H1 (cell line): ENCODE results near the gene AGPAT3. TPM values are rescaled to one million over a fixed set of nuclear protein-coding genes. Genes with fewer than 3 reads are reported as not detected.

ENCODE experiments used
- CTCF ChIA-PET: fragments of 300-600 bp; sonication (Branson Sonifier 250); formaldehyde crosslinking; loops from one replicate; lab custom pipeline; 2021; ENCODE audit not compliant: partially characterized antibody; lab: Charles Lee
- POLR2A ChIA-PET: fragments of 300-600 bp; sonication (Branson Sonifier 250); formaldehyde crosslinking; loops from one replicate; lab custom pipeline; 2021; ENCODE audit warnings: inconsistent platforms; ENCODE audit not compliant: partially characterized antibody; lab: Charles Lee
- DNase-seq, 2 experiments: peaks; one replicate each; pipeline versions ENCODE4 v3.0.0 to v3.0.0-alpha.2; 2010 to 2022; ENCODE audit warnings: low spot score in 2 of 2, low read depth in 1 of 2, mixed read lengths in 1 of 2
- FAIRE-seq: peaks from 2 replicates; lab custom pipeline; 2011; peaks lifted over from hg19 to GRCh38; lab: Jason Lieb, UNC
- H2AFZ ChIP-seq: 2 replicates; pipeline ENCODE4 v1.8.1; 2012; ENCODE audit warnings: low read length, inconsistent platforms
- H2AK5ac ChIP-seq: 2 replicates; pipeline ENCODE4 v1.6.1; 2013; ENCODE audit warnings: low read depth, low read length
- H2BK120ac ChIP-seq: replicated peaks from 2 replicates; pipeline ENCODE3; 2013; ENCODE audit warnings: low read depth, low read length, inconsistent platforms
- H2BK12ac ChIP-seq: 2 replicates; pipeline ENCODE4 v1.6.1; 2013; ENCODE audit warnings: low read depth, low read length
- H2BK15ac ChIP-seq: 2 replicates; pipeline ENCODE4 v1.6.1; 2013; ENCODE audit warnings: low read length
- H2BK20ac ChIP-seq: 2 replicates; pipeline ENCODE4 v1.6.1; 2013; ENCODE audit warnings: low read length
- H2BK5ac ChIP-seq: 2 replicates; pipeline ENCODE4 v1.6.1; 2013; ENCODE audit warnings: low read depth, low read length
- H3K14ac ChIP-seq: 2 replicates; pipeline ENCODE4 v1.6.1; 2013; ENCODE audit warnings: inconsistent platforms; ENCODE audit not compliant: insufficient read length
- H3K18ac ChIP-seq: 2 replicates; pipeline ENCODE4 v1.6.1; 2013; ENCODE audit warnings: low read length; ENCODE audit errors: extremely low read depth
- H3K23ac ChIP-seq: 2 replicates; pipeline ENCODE4 v1.6.1; 2013; ENCODE audit warnings: inconsistent platforms; ENCODE audit not compliant: insufficient read length
- H3K23me2 ChIP-seq: 2 replicates; pipeline ENCODE4 v1.6.1; 2013; ENCODE audit warnings: low read depth, low read length
- H3K27ac ChIP-seq: 2 replicates; pipeline ENCODE4 v1.6.1; 2011; ENCODE audit warnings: low read depth, low read length, inconsistent platforms
- H3K27me3 ChIP-seq, 4 experiments: replicated peaks in 1 of 4; 1 replicate in 1 of 4; 2 replicates in 3 of 4; pipeline versions ENCODE4 v1.6.1 to v1.8.1; 2011 to 2013; ENCODE audit warnings: low read length in 3 of 4, mild to moderate bottlenecking in 3 of 4, inconsistent platforms in 2 of 4, mixed read lengths in 2 of 4, moderate library complexity in 1 of 4; ENCODE audit not compliant: control insufficient read depth in 3 of 4, insufficient read depth in 3 of 4; ENCODE audit errors: extremely low read depth in 1 of 4
- H3K36me3 ChIP-seq, 4 experiments: 2 replicates each; pipeline versions ENCODE4 v1.6.1 to v1.8.1; 2011 to 2013; ENCODE audit warnings: mild to moderate bottlenecking in 4 of 4, low read length in 3 of 4, moderate library complexity in 2 of 4, control low read depth in 1 of 4, inconsistent platforms in 1 of 4; ENCODE audit not compliant: insufficient read depth in 4 of 4, control insufficient read depth in 2 of 4
- H3K4ac ChIP-seq: replicated peaks from 2 replicates; pipeline ENCODE3; 2013; ENCODE audit warnings: low read length, low read depth, mixed read lengths, inconsistent platforms; ENCODE audit not compliant: insufficient read length
- H3K4me1 ChIP-seq, 4 experiments: replicated peaks in 1 of 4; 1 replicate in 1 of 4; 2 replicates in 3 of 4; pipeline versions ENCODE4 v1.6.1 to v1.8.1; 2011 to 2013; ENCODE audit warnings: low read length in 3 of 4, inconsistent platforms in 2 of 4, mixed read lengths in 1 of 4; ENCODE audit not compliant: insufficient read depth in 4 of 4, control insufficient read depth in 3 of 4
- H3K4me2 ChIP-seq, 2 experiments: 2 replicates each; pipeline versions ENCODE4 v1.6.1 to v1.8.1; 2011 to 2013; ENCODE audit warnings: low read depth in 2 of 2, low read length in 2 of 2, control low read depth in 1 of 2, inconsistent platforms in 1 of 2, mild to moderate bottlenecking in 1 of 2; ENCODE audit not compliant: insufficient read depth in 1 of 2
- H3K4me3 ChIP-seq, 4 experiments: fragments of 200-600, 300-600 bp in 1 of 4; sonication (generic), shearing (Covaris generic), sonication (Bioruptor Twin) in 1 of 4; 2 replicates each; pipeline versions ENCODE4 v1.5.1 to v1.8.1; 2011 to 2016; ENCODE audit warnings: low read length in 4 of 4, low read depth in 3 of 4, control low read depth in 2 of 4, inconsistent platforms in 2 of 4, mild to moderate bottlenecking in 2 of 4, mixed read lengths in 1 of 4, moderate library complexity in 1 of 4; ENCODE audit not compliant: insufficient read depth in 2 of 4; ENCODE audit errors: extremely low read depth in 1 of 4
- H3K56ac ChIP-seq: replicated peaks from 2 replicates; pipeline ENCODE3; 2013; ENCODE audit warnings: low read depth, mild to moderate bottlenecking, mixed read lengths, low read length, inconsistent platforms; ENCODE audit not compliant: insufficient read length
- H3K79me1 ChIP-seq: 2 replicates; pipeline ENCODE4 v1.6.1; 2013; ENCODE audit warnings: low read depth, low read length, control low read depth
- H3K79me2 ChIP-seq, 2 experiments: 2 replicates each; pipeline versions ENCODE4 v1.6.1 to v1.8.1; 2012 to 2013; ENCODE audit warnings: low read length in 2 of 2, mild to moderate bottlenecking in 2 of 2, inconsistent platforms in 1 of 2; ENCODE audit not compliant: insufficient read depth in 2 of 2, control insufficient read depth in 1 of 2
- H3K9ac ChIP-seq, 4 experiments: replicated peaks in 1 of 4; 1 replicate in 1 of 4; 2 replicates in 3 of 4; pipeline versions ENCODE4 v1.6.1 to v1.8.1; 2011 to 2013; ENCODE audit warnings: low read depth in 3 of 4, low read length in 3 of 4, control low read depth in 2 of 4, mild to moderate bottlenecking in 2 of 4, moderate library complexity in 2 of 4, inconsistent platforms in 1 of 4; ENCODE audit errors: extremely low read depth in 1 of 4
- H3K9me3 ChIP-seq, 2 experiments: 2 replicates each; pipeline versions ENCODE4 v1.6.1 to v1.8.1; 2012 to 2013; ENCODE audit warnings: mild to moderate bottlenecking in 2 of 2, moderate library complexity in 2 of 2, control low read depth in 1 of 2, inconsistent platforms in 1 of 2, low read depth in 1 of 2, low read length in 1 of 2, mixed read lengths in 1 of 2; ENCODE audit not compliant: insufficient read depth in 2 of 2
- H4K20me1 ChIP-seq, 2 experiments: replicated peaks in 1 of 2; 2 replicates each; pipeline versions ENCODE3 to v1.8.1; 2011 to 2013; ENCODE audit warnings: inconsistent platforms in 2 of 2, low read length in 2 of 2, mild to moderate bottlenecking in 1 of 2; ENCODE audit not compliant: insufficient read depth in 2 of 2, control insufficient read depth in 1 of 2
- H4K5ac ChIP-seq: 2 replicates; pipeline ENCODE4 v1.6.1; 2013; ENCODE audit warnings: low read length, low read depth, mixed read lengths, inconsistent platforms; ENCODE audit not compliant: insufficient read length
- H4K8ac ChIP-seq: 2 replicates; pipeline ENCODE4 v1.8.0; 2013; ENCODE audit warnings: mild to moderate bottlenecking, moderate library complexity, low read length, inconsistent platforms; ENCODE audit not compliant: insufficient read depth; ENCODE audit errors: extremely low read depth
- H4K91ac ChIP-seq: replicated peaks from 2 replicates; pipeline ENCODE3; 2013; ENCODE audit warnings: low read length, mixed read lengths, inconsistent platforms; ENCODE audit not compliant: insufficient read length
- EP300 ChIP-seq, 2 experiments: IDR thresholded peaks; 1 replicate in 1 of 2; 2 replicates in 1 of 2; pipeline ENCODE4 v1.6.1; 2011 to 2012; ENCODE audit warnings: low read depth in 2 of 2, low read length in 2 of 2, mild to moderate bottlenecking in 2 of 2, borderline replicate concordance in 1 of 2, inconsistent platforms in 1 of 2, moderate library complexity in 1 of 2
- KDM1A ChIP-seq: fragments of 200-600, 300-600 bp; sonication (generic); IDR thresholded peaks from 2 replicates; pipeline ENCODE4 v1.7.1; 2016; ENCODE audit warnings: mild to moderate bottlenecking, low read length, borderline replicate concordance
- SRF ChIP-seq: IDR thresholded peaks from 2 replicates; pipeline ENCODE4 v1.6.1; 2011; ENCODE audit warnings: mild to moderate bottlenecking, low read depth, low read length, moderate library complexity
- TEAD4 ChIP-seq: IDR thresholded peaks from 2 replicates; pipeline ENCODE4 v1.6.1; 2012; ENCODE audit warnings: low read depth, low read length, inconsistent platforms, mixed read lengths
- WGBS, 2 experiments: shearing (Covaris generic) in 1 of 2; methylation state at CpG; one replicate each; pipeline versions ENCODE4 v1.1.6 to v1.1.7; 2013 to 2015; ENCODE audit warnings: low lambda C conversion rate in 2 of 2, mixed read lengths in 2 of 2, inconsistent platforms in 1 of 2, low coverage in 1 of 2, missing lambda C conversion rate in 1 of 2; ENCODE audit not compliant: insufficient replicate concordance in 2 of 2, insufficient coverage in 1 of 2, insufficient read length in 1 of 2; ENCODE audit errors: extremely low coverage in 1 of 2, missing lambda C conversion rate in 1 of 2; 5-methylcytosine and 5-hydroxymethylcytosine counted together
- polyA plus RNA-seq, 7 experiments: library from polyadenylated mRNA; depleted of rRNA in 3 of 7; stranded (reverse) in 5 of 7; unstranded in 2 of 7; fragments of >200 nt in 5 of 7; fragments of 200-250 nt in 2 of 7; gene quantifications; 1 replicate in 5 of 7; 2 replicates in 1 of 7; 4 replicates in 1 of 7; pipeline versions ENCODE4 v1.2.1 to v1.2.3, GENCODE V29; 2011 to 2013; ENCODE audit warnings: missing spikeins in 2 of 7, mixed read lengths in 2 of 7
- total RNA-seq: library from RNA; stranded (reverse); fragmentation: NEBNext Ultra II Directional; extraction: Animal tissue kit (Norgen Biotek cat#: 25700); gene quantifications from 2 replicates; pipeline ENCODE4 v1.2.1, GENCODE V29; 2021

AGPAT3 gene
- total and polyA plus RNA-seq, 2 of the 8 experiments (the other 6 are each of a cell fraction or from before 2014, with no cell fraction given), result 5.8 to 7.3 TPM

- Histone ChIP-seq H3K27me3 (peaks cover 0 to 4% (median 0%) of the 10 kb centered on the region in 4 experiments; a peak in 2 of 7 replicates), H3K14ac (no peak overlapping the region), H3K4ac (no peak overlapping the region), H4K5ac (no peak overlapping the region), H3K27ac (no peak overlapping the region), H4K91ac (no peak overlapping the region), H3K4me3 (no peak overlapping the region), H2BK12ac (0 out of 2 replicates have a peak overlapping the region, but pooled peaks have one; percentile 17), H3K23ac (no peak overlapping the region), H2AFZ (no peak overlapping the region), H3K9me3 (no peaks in the 10 kb centered on the region), H2BK15ac (peak overlapping the region; percentile 40; the same call in 1 of the 2 replicates), H2BK120ac (no peak overlapping the region), H2BK5ac (0 out of 2 replicates have a peak overlapping the region, but pooled peaks have one; percentile 35), H3K18ac (no peak overlapping the region; the same call in 1 of the 2 replicates), H3K56ac (no peak overlapping the region), H2BK20ac (no peak overlapping the region), H3K79me2 (no peaks in the 10 kb centered on the region), H3K9ac (no peak overlapping the region), H3K4me2 (no peak overlapping the region), H4K20me1 (peaks cover 0 to 2% of the 10 kb centered on the region in 2 experiments), H2AK5ac (no peak overlapping the region), H3K79me1 (peaks cover 2% of the 10 kb centered on the region; the same call in 1 of the 2 replicates), H4K8ac (no peak overlapping the region), H3K23me2 (peaks cover 3% of the 10 kb centered on the region), H3K36me3 (no peaks in the 10 kb centered on the region; a peak in 1 of 8 replicates), H3K4me1 (peaks cover 3 to 26% (median 15%) of the 10 kb centered on the region in 4 experiments)
- TF ChIP-seq SRF, result no peak
- peak; percentile 73; the same call in 1 of the 2 replicates for TF ChIP-seq KDM1A
- peak; percentile 45; the same call in 1 of the 2 replicates for TF ChIP-seq TEAD4
- TF ChIP-seq EP300 (IDR thresholded peaks at IDR 0.05; ENCODE audit: borderline replicate concordance in 1 of 2, low read depth in 2 of 2, low read length in 2 of 2), result no peak
- CTCF ChIA-PET, result interaction anchor here (1.1 to 13.7 kb wide), 2 partner anchors 9 to 13 kb away, joined by 3 to 188 read pairs; no protein-coding TSS in a partner anchor
- POLR2A ChIA-PET, result no interaction called here
- FAIRE-seq (no peak), DNase-seq (peak in 1 of 2 experiments; percentile 46)
- 81% methylated on average over 24 of the region's 25 CpGs; no CpG with 5 or more reads in 1 of the 2 experiments for WGBS, 2 experiments
Observed at GRCh38 chr21:43924421-43925095, 59.5 kb downstream of the AGPAT3 start.
